Measurements from ENCODE around the gene NFE2L2.

GRCh38 chr2:177211576-177212105, 52.9 kb downstream of the NFE2L2 start:
- TF ChIP-seq, protein P1, sequence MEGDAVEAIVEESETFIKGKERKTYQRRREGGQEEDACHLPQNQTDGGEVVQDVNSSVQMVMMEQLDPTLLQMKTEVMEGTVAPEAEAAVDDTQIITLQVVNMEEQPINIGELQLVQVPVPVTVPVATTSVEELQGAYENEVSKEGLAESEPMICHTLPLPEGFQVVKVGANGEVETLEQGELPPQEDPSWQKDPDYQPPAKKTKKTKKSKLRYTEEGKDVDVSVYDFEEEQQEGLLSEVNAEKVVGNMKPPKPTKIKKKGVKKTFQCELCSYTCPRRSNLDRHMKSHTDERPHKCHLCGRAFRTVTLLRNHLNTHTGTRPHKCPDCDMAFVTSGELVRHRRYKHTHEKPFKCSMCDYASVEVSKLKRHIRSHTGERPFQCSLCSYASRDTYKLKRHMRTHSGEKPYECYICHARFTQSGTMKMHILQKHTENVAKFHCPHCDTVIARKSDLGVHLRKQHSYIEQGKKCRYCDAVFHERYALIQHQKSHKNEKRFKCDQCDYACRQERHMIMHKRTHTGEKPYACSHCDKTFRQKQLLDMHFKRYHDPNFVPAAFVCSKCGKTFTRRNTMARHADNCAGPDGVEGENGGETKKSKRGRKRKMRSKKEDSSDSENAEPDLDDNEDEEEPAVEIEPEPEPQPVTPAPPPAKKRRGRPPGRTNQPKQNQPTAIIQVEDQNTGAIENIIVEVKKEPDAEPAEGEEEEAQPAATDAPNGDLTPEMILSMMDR (IDR thresholded peaks at IDR 0.05 in 4 of 5, conservative IDR thresholded peaks at IDR 0.05 in 1 of 5): no peak
- TF ChIP-seq POLR2A (IDR thresholded peaks at IDR 0.05): no peak

All from gastrocnemius medialis (tissue), 4 donors.